ENCODE data around the gene RECQL5. TPM values are rescaled to one million over a fixed set of nuclear protein-coding genes. Genes with fewer than 3 reads are reported as not detected.

The RECQL5 gene
- total and polyA plus RNA-seq, 2 of the 8 experiments (the other 6 are each of a cell fraction or from before 2014, with no cell fraction given): 15.1 to 41.1 TPM

DNA sequence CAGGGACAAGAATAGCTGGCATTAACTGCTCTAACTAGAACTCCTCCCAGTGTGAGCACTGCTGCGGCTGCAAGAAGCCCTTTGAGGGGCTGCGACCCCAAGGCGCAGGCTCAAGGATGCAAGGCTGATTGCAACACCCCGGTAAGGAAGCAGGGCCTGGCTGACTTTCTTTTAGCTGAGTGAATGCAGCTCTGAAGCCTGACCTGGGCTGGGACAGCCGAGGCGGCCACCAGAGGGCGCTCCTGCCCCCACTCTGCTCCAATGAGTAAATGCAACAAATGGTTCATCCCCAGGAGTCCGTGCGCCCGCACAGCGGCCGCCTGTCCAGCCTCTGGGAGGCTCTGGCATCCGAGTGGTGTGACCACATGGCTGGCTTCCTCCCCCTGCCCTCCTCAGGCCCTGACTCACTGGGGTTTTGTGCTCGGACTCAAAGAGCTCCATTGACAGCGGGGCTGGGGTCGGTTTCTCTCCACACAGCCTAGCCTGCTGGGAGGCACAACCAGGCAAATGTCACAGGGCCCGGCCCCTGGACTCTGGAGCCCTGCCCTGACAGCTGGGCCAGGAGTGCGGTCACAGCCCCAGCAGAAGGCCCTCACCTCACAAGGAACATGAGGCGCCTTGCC is 34.0 kb downstream of the RECQL5 start, which contains the start of gene SMIM5 (continued):
- TF ChIP-seq, protein P1, sequence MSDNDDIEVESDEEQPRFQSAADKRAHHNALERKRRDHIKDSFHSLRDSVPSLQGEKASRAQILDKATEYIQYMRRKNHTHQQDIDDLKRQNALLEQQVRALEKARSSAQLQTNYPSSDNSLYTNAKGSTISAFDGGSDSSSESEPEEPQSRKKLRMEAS (IDR thresholded peaks at IDR 0.05): peak; percentile 23; the same call in 1 of the 2 replicates
- TF ChIP-seq TCF12 (IDR thresholded peaks at IDR 0.05; ENCODE audit: low read depth, low read length): peak; percentile 22; the same call in 1 of the 2 replicates
- no peak for TF ChIP-seq GTF2F1 (IDR thresholded peaks at IDR 0.05; ENCODE audit: borderline replicate concordance, low read depth, low read length)
- TF ChIP-seq RXRA (IDR thresholded peaks at IDR 0.05; ENCODE audit: insufficient read depth, low read depth, low read length): no peak
- TF ChIP-seq HDAC6 (IDR thresholded peaks at IDR 0.05; ENCODE audit: low read depth, low read length): no peak
- peak in 1 of 2 experiments; percentile 71; a peak in 2 of 4 replicates for TF ChIP-seq SIN3A (conservative IDR thresholded peaks at IDR 0.05 in 1 of 2, IDR thresholded peaks at IDR 0.05 in 1 of 2; ENCODE audit: low read depth in 1 of 2, low read length in 2 of 2)
- no peak for TF ChIP-seq SRF (IDR thresholded peaks at IDR 0.05; ENCODE audit: low read depth, low read length)
- TF ChIP-seq HDAC2 (IDR thresholded peaks at IDR 0.05; ENCODE audit: borderline replicate concordance in 1 of 2, low read depth in 2 of 2, low read length in 2 of 2): no peak
- no peak for TF ChIP-seq CTBP2 (IDR thresholded peaks at IDR 0.05; ENCODE audit: borderline replicate concordance, insufficient read depth, insufficient read length, low read length)

Data from H1 (cell line).